ENCODE results near the gene ALX1.

DNA sequence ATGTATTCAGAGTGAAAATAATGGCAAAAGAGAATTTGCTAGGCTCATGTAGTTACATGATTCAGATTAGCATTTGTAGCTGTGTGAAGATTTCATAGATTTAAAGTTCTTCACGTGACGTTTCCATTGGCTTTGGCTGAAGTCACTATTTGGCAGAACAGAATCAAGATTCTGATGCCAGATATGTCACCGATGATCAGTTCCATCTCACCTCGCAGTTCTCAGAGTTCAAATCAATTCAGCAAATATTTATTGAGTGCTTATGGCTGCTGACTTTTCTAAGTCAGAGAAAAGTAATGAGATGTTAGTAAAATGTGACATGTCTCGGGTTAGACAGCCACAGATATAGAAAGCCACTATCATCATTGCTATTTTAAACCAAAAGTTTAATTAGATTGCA, 28.4 kb downstream of the ALX1 start:
- TF ChIP-seq, protein P1, sequence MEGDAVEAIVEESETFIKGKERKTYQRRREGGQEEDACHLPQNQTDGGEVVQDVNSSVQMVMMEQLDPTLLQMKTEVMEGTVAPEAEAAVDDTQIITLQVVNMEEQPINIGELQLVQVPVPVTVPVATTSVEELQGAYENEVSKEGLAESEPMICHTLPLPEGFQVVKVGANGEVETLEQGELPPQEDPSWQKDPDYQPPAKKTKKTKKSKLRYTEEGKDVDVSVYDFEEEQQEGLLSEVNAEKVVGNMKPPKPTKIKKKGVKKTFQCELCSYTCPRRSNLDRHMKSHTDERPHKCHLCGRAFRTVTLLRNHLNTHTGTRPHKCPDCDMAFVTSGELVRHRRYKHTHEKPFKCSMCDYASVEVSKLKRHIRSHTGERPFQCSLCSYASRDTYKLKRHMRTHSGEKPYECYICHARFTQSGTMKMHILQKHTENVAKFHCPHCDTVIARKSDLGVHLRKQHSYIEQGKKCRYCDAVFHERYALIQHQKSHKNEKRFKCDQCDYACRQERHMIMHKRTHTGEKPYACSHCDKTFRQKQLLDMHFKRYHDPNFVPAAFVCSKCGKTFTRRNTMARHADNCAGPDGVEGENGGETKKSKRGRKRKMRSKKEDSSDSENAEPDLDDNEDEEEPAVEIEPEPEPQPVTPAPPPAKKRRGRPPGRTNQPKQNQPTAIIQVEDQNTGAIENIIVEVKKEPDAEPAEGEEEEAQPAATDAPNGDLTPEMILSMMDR (IDR thresholded peaks at IDR 0.05) = no peak
- TF ChIP-seq POLR2A (IDR thresholded peaks at IDR 0.05) = no peak
